Measurements from ENCODE around the gene DGKI.
A peak's percentile ranks its signal among the peaks of the same experiment; 100 is the strongest.

The DGKI gene

GRCh38 chr7:137462074-137462715 lies 384.6 kb downstream of the DGKI start:
- no peak overlapping the region for H3K4me2 ChIP-seq (ENCODE audit: low read length)
- H3K36me3 ChIP-seq (ENCODE audit: control insufficient read depth in 1 of 2, insufficient read depth in 2 of 2, low read length in 2 of 2): no peaks in the 10 kb centered on the region
- H4K91ac ChIP-seq (ENCODE audit: low read depth, low read length): no peak overlapping the region
- no peak overlapping the region for H3K23ac ChIP-seq (ENCODE audit: low read length)
- no peak overlapping the region for H4K8ac ChIP-seq (ENCODE audit: low read depth, low read length)
- H3K79me2 ChIP-seq (ENCODE audit: control insufficient read depth, insufficient read depth, low read length, poor library complexity): no peaks in the 10 kb centered on the region
- no peak overlapping the region for H2BK5ac ChIP-seq (ENCODE audit: low read depth, low read length, poor library complexity)
- no peak overlapping the region for H2AK5ac ChIP-seq (ENCODE audit: low read length)
- no peak overlapping the region for H4K12ac ChIP-seq (ENCODE audit: low read depth, low read length)
- no peaks in the 10 kb centered on the region for H3K79me1 ChIP-seq (ENCODE audit: low read length)
- no peak overlapping the region for H2AFZ ChIP-seq (ENCODE audit: insufficient read depth, low read length, poor library complexity)
- H2BK120ac ChIP-seq (ENCODE audit: insufficient read depth, low read length, poor library complexity): no peak overlapping the region
- H3K18ac ChIP-seq (ENCODE audit: low read length): no peak overlapping the region
- no peak overlapping the region for H3K14ac ChIP-seq (ENCODE audit: low read length)
- H2BK12ac ChIP-seq (ENCODE audit: low read length): no peak overlapping the region
- WGBS (ENCODE audit: extremely low coverage, insufficient coverage, insufficient read length): no CpG with 5 or more reads among the region's 4 CpGs
- H3K27me3 ChIP-seq (ENCODE audit: insufficient read depth, low read length): no peaks in the 10 kb centered on the region
- H3K27ac ChIP-seq (ENCODE audit: low read depth, low read length): no peak overlapping the region
- H3K4me1 ChIP-seq (ENCODE audit: control insufficient read depth in 1 of 2, insufficient read depth in 2 of 2, low read length in 2 of 2): no peaks in the 10 kb centered on the region
- no peak overlapping the region for H3K4me3 ChIP-seq (ENCODE audit: low read depth, low read length)
- DNase-seq: no peak
- H3K9me3 ChIP-seq (ENCODE audit: insufficient read depth, low read depth, low read length): no peaks in the 10 kb centered on the region
- H3K9ac ChIP-seq (ENCODE audit: low read length): no peak overlapping the region
- H3K4ac ChIP-seq (ENCODE audit: low read depth, low read length): no peak overlapping the region

GRCh38 chr7:137458399-137458798 lies 388.4 kb downstream of the DGKI start:
- Histone ChIP-seq H3K36me3 (ENCODE audit: control insufficient read depth in 1 of 2, insufficient read depth in 2 of 2, low read length in 2 of 2) (no peaks in the 10 kb centered on the region), H3K18ac (ENCODE audit: low read length) (no peak overlapping the region), H3K4me2 (ENCODE audit: low read length) (no peak overlapping the region), H2AK5ac (ENCODE audit: low read length) (no peak overlapping the region), H2BK5ac (ENCODE audit: low read depth, low read length, poor library complexity) (no peak overlapping the region), H3K23ac (ENCODE audit: low read length) (no peak overlapping the region), H3K27me3 (ENCODE audit: insufficient read depth, low read length) (no peaks in the 10 kb centered on the region), H3K9ac (ENCODE audit: low read length) (no peak overlapping the region), H3K4me3 (ENCODE audit: low read depth, low read length) (no peak overlapping the region), H3K79me2 (ENCODE audit: control insufficient read depth, insufficient read depth, low read length, poor library complexity) (no peaks in the 10 kb centered on the region), H2BK120ac (ENCODE audit: insufficient read depth, low read length, poor library complexity) (no peak overlapping the region), H3K14ac (ENCODE audit: low read length) (no peak overlapping the region), H4K12ac (ENCODE audit: low read depth, low read length) (no peak overlapping the region), H3K27ac (ENCODE audit: low read depth, low read length) (no peak overlapping the region), H2BK12ac (ENCODE audit: low read length) (no peak overlapping the region), H3K79me1 (ENCODE audit: low read length) (no peaks in the 10 kb centered on the region), H3K9me3 (ENCODE audit: insufficient read depth, low read depth, low read length) (no peaks in the 10 kb centered on the region), H4K91ac (ENCODE audit: low read depth, low read length) (no peak overlapping the region), H4K8ac (ENCODE audit: low read depth, low read length) (no peak overlapping the region), H3K4me1 (ENCODE audit: control insufficient read depth in 1 of 2, insufficient read depth in 2 of 2, low read length in 2 of 2) (no peaks in the 10 kb centered on the region), H3K4ac (ENCODE audit: low read depth, low read length) (no peak overlapping the region), H2AFZ (ENCODE audit: insufficient read depth, low read length, poor library complexity) (no peak overlapping the region)
- no CpG with 5 or more reads among the region's 2 CpGs for WGBS (ENCODE audit: extremely low coverage, insufficient coverage, insufficient read length)
- no peak for DNase-seq

GRCh38 chr7:137454767-137455166 lies 392.0 kb downstream of the DGKI start:
- Histone ChIP-seq H3K36me3 (ENCODE audit: control insufficient read depth in 1 of 2, insufficient read depth in 2 of 2, low read length in 2 of 2) (no peaks in the 10 kb centered on the region), H3K27me3 (ENCODE audit: insufficient read depth, low read length) (no peaks in the 10 kb centered on the region), H3K23ac (ENCODE audit: low read length) (no peak overlapping the region), H2BK120ac (ENCODE audit: insufficient read depth, low read length, poor library complexity) (no peak overlapping the region), H3K27ac (ENCODE audit: low read depth, low read length) (no peak overlapping the region), H3K4ac (ENCODE audit: low read depth, low read length) (no peak overlapping the region), H2BK12ac (ENCODE audit: low read length) (no peak overlapping the region), H4K12ac (ENCODE audit: low read depth, low read length) (no peak overlapping the region), H4K91ac (ENCODE audit: low read depth, low read length) (no peak overlapping the region), H3K4me3 (ENCODE audit: low read depth, low read length) (no peak overlapping the region), H3K9ac (ENCODE audit: low read length) (no peak overlapping the region), H3K79me2 (ENCODE audit: control insufficient read depth, insufficient read depth, low read length, poor library complexity) (no peaks in the 10 kb centered on the region), H3K18ac (ENCODE audit: low read length) (no peak overlapping the region), H3K79me1 (ENCODE audit: low read length) (no peaks in the 10 kb centered on the region), H3K4me2 (ENCODE audit: low read length) (no peak overlapping the region), H2AFZ (ENCODE audit: insufficient read depth, low read length, poor library complexity) (no peak overlapping the region), H4K8ac (ENCODE audit: low read depth, low read length) (no peak overlapping the region), H3K14ac (ENCODE audit: low read length) (no peak overlapping the region), H2AK5ac (ENCODE audit: low read length) (no peak overlapping the region), H3K4me1 (ENCODE audit: control insufficient read depth in 1 of 2, insufficient read depth in 2 of 2, low read length in 2 of 2) (peaks cover 0 to 4% of the 10 kb centered on the region in 2 experiments), H3K9me3 (ENCODE audit: insufficient read depth, low read depth, low read length) (no peaks in the 10 kb centered on the region), H2BK5ac (ENCODE audit: low read depth, low read length, poor library complexity) (no peak overlapping the region)
- DNase-seq: peak in 1 of 2 donors; percentile 4
- WGBS (ENCODE audit: extremely low coverage, insufficient coverage, insufficient read length): no CpG with 5 or more reads among the region's 6 CpGs

- H3K4me2 ChIP-seq (ENCODE audit: low read length): no peak overlapping the region
- no peak overlapping the region for H2BK120ac ChIP-seq (ENCODE audit: insufficient read depth, low read length, poor library complexity)
- H3K14ac ChIP-seq (ENCODE audit: low read length): no peak overlapping the region
- no peak overlapping the region for H4K8ac ChIP-seq (ENCODE audit: low read depth, low read length)
- no CpG with 5 or more reads among the region's 5 CpGs for WGBS (ENCODE audit: extremely low coverage, insufficient coverage, insufficient read length)
- H3K4me3 ChIP-seq (ENCODE audit: low read depth, low read length): no peak overlapping the region
- no peak overlapping the region for H2BK5ac ChIP-seq (ENCODE audit: low read depth, low read length, poor library complexity)
- no peak overlapping the region for H2AK5ac ChIP-seq (ENCODE audit: low read length)
- H3K9me3 ChIP-seq (ENCODE audit: insufficient read depth, low read depth, low read length): no peaks in the 10 kb centered on the region
- H3K9ac ChIP-seq (ENCODE audit: low read length): no peak overlapping the region
- H4K91ac ChIP-seq (ENCODE audit: low read depth, low read length): no peak overlapping the region
- no peak overlapping the region for H3K18ac ChIP-seq (ENCODE audit: low read length)
- no peak overlapping the region for H3K4ac ChIP-seq (ENCODE audit: low read depth, low read length)
- no peaks in the 10 kb centered on the region for H3K36me3 ChIP-seq (ENCODE audit: control insufficient read depth in 1 of 2, insufficient read depth in 2 of 2, low read length in 2 of 2)
- H4K12ac ChIP-seq (ENCODE audit: low read depth, low read length): no peak overlapping the region
- no peak overlapping the region for H3K23ac ChIP-seq (ENCODE audit: low read length)
- no peak overlapping the region for H2AFZ ChIP-seq (ENCODE audit: insufficient read depth, low read length, poor library complexity)
- DNase-seq: peak in 1 of 2 donors; percentile 80
- no peak overlapping the region for H2BK12ac ChIP-seq (ENCODE audit: low read length)
- H3K4me1 ChIP-seq (ENCODE audit: control insufficient read depth in 1 of 2, insufficient read depth in 2 of 2, low read length in 2 of 2): peaks cover 0 to 4% of the 10 kb centered on the region in 2 experiments
- H3K27me3 ChIP-seq (ENCODE audit: insufficient read depth, low read length): no peaks in the 10 kb centered on the region
- H3K79me1 ChIP-seq (ENCODE audit: low read length): no peaks in the 10 kb centered on the region
- no peaks in the 10 kb centered on the region for H3K79me2 ChIP-seq (ENCODE audit: control insufficient read depth, insufficient read depth, low read length, poor library complexity)
- no peak overlapping the region for H3K27ac ChIP-seq (ENCODE audit: low read depth, low read length)
Observed at GRCh38 chr7:137454246-137454724, 392.5 kb downstream of the DGKI start.

All from trophoblast cell (in vitro differentiated cells and primary cell).